Stimulated activated CD8-positive, alpha-beta memory T cell treated with anti-CD3 and anti-CD28 coated beads, Interleukin-4, amount 100 ng/mL, for 1 hour (primary cell): ENCODE data around the gene LCE7A.
A peak's percentile ranks its signal among the peaks of the same experiment; 100 is the strongest.

Source experiments
- DNase-seq, 2 donors: peaks; one replicate each; pipeline ENCODE4 v3.0.0-alpha.2; 2020; ENCODE audit warnings: low read depth in 2 of 2, low spot score in 1 of 2

LCE7A gene

GRCh38 chr1:152859696-152860095, at the start of gene LCE7A:
LCE7A (plus strand) TSS chr1:152859996; CDS start chr1:152860698, 702 bp downstream.
- DNase-seq = no peak

- DNase-seq = no peak
These were observed 48.7 kb upstream of the LCE7A start for GRCh38 chr1:152811050-152811449.

- no peak for DNase-seq
These were observed 48.1 kb upstream of the LCE7A start, which contains the start of gene LCE1B for GRCh38 chr1:152811671-152812070. LCE1B (plus strand) TSS chr1:152811971; CDS start chr1:152812447, 476 bp downstream.

- no peak for DNase-seq
These were observed 42.5 kb upstream of the LCE7A start for GRCh38 chr1:152817309-152817708.

- no peak for DNase-seq
These were observed 36.5 kb upstream of the LCE7A start for GRCh38 chr1:152823294-152823693.

GRCh38 chr1:152824964-152825363, 34.8 kb upstream of the LCE7A start:
- DNase-seq = no peak

- no peak for DNase-seq
These were observed 32.6 kb upstream of the LCE7A start, which contains the start of gene LCE1A for GRCh38 chr1:152827173-152827572. LCE1A (plus strand) TSS chr1:152827473; CDS start chr1:152827473, 0 bp downstream.

- DNase-seq = no peak
These were observed 22.9 kb upstream of the LCE7A start for GRCh38 chr1:152836870-152837269.

- DNase-seq = no peak
These were observed 17.2 kb upstream of the LCE7A start, which contains the start of gene LCE6A for GRCh38 chr1:152842556-152842955. LCE6A (plus strand) TSS chr1:152842856; CDS start chr1:152843521, 665 bp downstream.

GRCh38 chr1:152855661-152856060, 4.1 kb upstream of the LCE7A start:
- no peak for DNase-seq

- no peak for DNase-seq
These were observed 1.7 kb upstream of the LCE7A start for GRCh38 chr1:152858062-152858461.

- DNase-seq = no peak
These were observed 333 bp downstream of the LCE7A start for GRCh38 chr1:152860129-152860528.

- DNase-seq = no peak
These were observed 1.6 kb downstream of the LCE7A start for GRCh38 chr1:152861374-152861773.

- DNase-seq = no peak
These were observed 4.6 kb downstream of the LCE7A start for GRCh38 chr1:152864443-152864842.

- DNase-seq = no peak
These were observed 6.5 kb downstream of the LCE7A start for GRCh38 chr1:152866321-152866720.

- DNase-seq = peak; percentile 11 to 18
These were observed 10.1 kb downstream of the LCE7A start for GRCh38 chr1:152869808-152870419.

- no peak for DNase-seq
These were observed 11.3 kb downstream of the LCE7A start for GRCh38 chr1:152870831-152871730.

- DNase-seq = no peak
These were observed 11.9 kb downstream of the LCE7A start for GRCh38 chr1:152871731-152872126.

- no peak for DNase-seq
These were observed 13.7 kb downstream of the LCE7A start for GRCh38 chr1:152873495-152873894.

GRCh38 chr1:152876827-152877226, 17.0 kb downstream of the LCE7A start:
- no peak for DNase-seq

- no peak for DNase-seq
These were observed 18.2 kb downstream of the LCE7A start, which contains the start of gene SMCP for GRCh38 chr1:152878042-152878441. SMCP (plus strand) TSS chr1:152878322; CDS start chr1:152884423, 6,101 bp downstream.
